GM23338 (cell line): ENCODE data around the gene MIER1. TPM values are rescaled to one million over a fixed set of nuclear protein-coding genes. Genes with fewer than 3 reads are reported as not detected.

Experiments
- ATAC-seq: fragments of 200-7000 bp; cut with Tn5 transposase; 3 replicates; pipeline ENCODE4 v1.9.1; 2020
- DNase-seq: peaks from one replicate; pipeline ENCODE4 v3.0.0-alpha.2; 2015; ENCODE audit warnings: low spot score
- H2AFZ ChIP-seq: fragments of 200-600 bp; sonication (generic); 2 replicates; pipeline ENCODE4 v1.8.0; 2016; ENCODE audit warnings: antibody characterized with exemption, mild to moderate bottlenecking, moderate library complexity
- H3F3A ChIP-seq: fragments of 200-600 bp; sonication (generic); replicated peaks from 2 replicates; pipeline ENCODE4 v1.8.0; 2017; ENCODE audit warnings: antibody characterized with exemption, mixed run types, low read depth
- H3K27ac ChIP-seq: fragments of 200-600 bp; sonication (generic); 2 replicates; pipeline ENCODE4 v1.6.1; 2016; ENCODE audit warnings: low read depth
- H3K27me3 ChIP-seq: fragments of 200-600 bp; sonication (generic); 2 replicates; pipeline ENCODE4 v1.8.0; 2016; ENCODE audit warnings: mild to moderate bottlenecking, mixed run types, moderate library complexity; ENCODE audit not compliant: insufficient read depth
- H3K36me3 ChIP-seq: fragments of 200-600 bp; sonication (generic); 2 replicates; pipeline ENCODE4 v1.8.0; 2016; ENCODE audit warnings: mild to moderate bottlenecking; ENCODE audit not compliant: insufficient read depth
- H3K4me1 ChIP-seq: fragments of 200-600 bp; sonication (generic); 2 replicates; pipeline ENCODE4 v1.8.0; 2016; ENCODE audit warnings: mild to moderate bottlenecking, moderate library complexity; ENCODE audit not compliant: insufficient read depth
- H3K4me2 ChIP-seq: fragments of 200-600 bp; sonication (generic); 2 replicates; pipeline ENCODE4 v1.7.1; 2017; ENCODE audit warnings: mixed run types
- H3K4me3 ChIP-seq: fragments of 200-600 bp; sonication (generic); 2 replicates; pipeline ENCODE4 v1.6.1; 2016; ENCODE audit warnings: mixed run types
- H3K79me2 ChIP-seq: fragments of 200-600 bp; sonication (generic); replicated peaks from 2 replicates; pipeline ENCODE4 v1.8.0; 2017; ENCODE audit warnings: mild to moderate bottlenecking; ENCODE audit not compliant: insufficient read depth
- H3K9me2 ChIP-seq: fragments of 200-600 bp; sonication (generic); 2 replicates; pipeline ENCODE4 v1.8.0; 2017; ENCODE audit not compliant: insufficient read depth
- H4K20me1 ChIP-seq: fragments of 200-600 bp; sonication (generic); replicated peaks from 2 replicates; pipeline ENCODE4 v1.8.0; 2017; ENCODE audit warnings: mild to moderate bottlenecking; ENCODE audit not compliant: insufficient read depth
- H3K27ac Mint-ChIP-seq: 2 replicates; pipeline ENCODE4 v1.8.0; 2020; ENCODE audit warnings: inconsistent platforms, mild to moderate bottlenecking, moderate library complexity, mixed read lengths
- H3K27me3 Mint-ChIP-seq: 3 replicates; pipeline ENCODE4 v1.8.0; 2022; ENCODE audit warnings: low read depth, mild to moderate bottlenecking, moderate library complexity, mixed read lengths, inconsistent platforms; ENCODE audit not compliant: insufficient read depth, poor library complexity
- H3K36me3 Mint-ChIP-seq: 3 replicates; pipeline ENCODE4 v1.8.0; 2021; ENCODE audit warnings: low read depth, mild to moderate bottlenecking, inconsistent platforms, moderate library complexity, mixed read lengths
- H3K4me1 Mint-ChIP-seq: 3 replicates; pipeline ENCODE4 v1.8.0; 2020; ENCODE audit warnings: mild to moderate bottlenecking, inconsistent platforms, mixed read lengths
- H3K4me3 Mint-ChIP-seq: 3 replicates; pipeline ENCODE4 v1.8.0; 2021; ENCODE audit warnings: moderate library complexity, mild to moderate bottlenecking, inconsistent platforms, mixed read lengths
- H3K9me3 Mint-ChIP-seq: 3 replicates; pipeline ENCODE4 v1.8.0; 2020; ENCODE audit warnings: moderate library complexity, mild to moderate bottlenecking, inconsistent platforms, mixed read lengths
- CREB1 ChIP-seq: fragments of 250-450 bp; sonication (Bioruptor Pico); IDR thresholded peaks from 2 replicates; pipeline ENCODE4 v1.5.0; 2020; ENCODE audit warnings: low read depth, mild to moderate bottlenecking, moderate library complexity
- CTCF ChIP-seq, 2 experiments: fragments of 200-600 bp in 1 of 2; sonication (generic) in 1 of 2; conservative IDR thresholded peaks; 2 replicates each; pipeline versions ENCODE4 v1.5.1 to v1.6.1; 2016 to 2017; ENCODE audit warnings: antibody characterized with exemption in 2 of 2, low read depth in 2 of 2, mild to moderate bottlenecking in 2 of 2, moderate library complexity in 1 of 2
- ETS1 ChIP-seq: IDR thresholded peaks from 2 replicates; pipeline ENCODE4 v1.6.1; 2016; ENCODE audit warnings: antibody characterized with exemption
- EZH2 ChIP-seq: fragments of 200-600 bp; sonication (generic); IDR thresholded peaks from one replicate; pipeline ENCODE4 v1.8.0; 2017; ENCODE audit warnings: antibody characterized with exemption, mild to moderate bottlenecking, low read depth; ENCODE audit not compliant: unreplicated experiment
- EZH2phosphoT487 ChIP-seq: fragments of 200-600 bp; sonication (generic); IDR thresholded peaks from one replicate; pipeline ENCODE4 v1.8.1; 2018; ENCODE audit warnings: antibody characterized with exemption; ENCODE audit not compliant: unreplicated experiment
- JUNB ChIP-seq: IDR thresholded peaks from one replicate; pipeline ENCODE4 v1.6.1; 2016; ENCODE audit warnings: antibody characterized with exemption; ENCODE audit not compliant: unreplicated experiment
- POLR2AphosphoS5 ChIP-seq: IDR thresholded peaks from 2 replicates; pipeline ENCODE4 v1.6.1; 2016; ENCODE audit warnings: antibody characterized with exemption, low read depth
- REST ChIP-seq: IDR thresholded peaks from one replicate; pipeline ENCODE4 v1.6.1; 2018; ENCODE audit warnings: antibody characterized with exemption; ENCODE audit not compliant: unreplicated experiment
- STAT1 ChIP-seq: IDR thresholded peaks from one replicate; pipeline ENCODE4 v1.6.1; 2016; ENCODE audit warnings: antibody characterized with exemption; ENCODE audit not compliant: unreplicated experiment
- ZNF114 ChIP-seq: fragments of 250-450 bp; sonication (Bioruptor Pico); IDR thresholded peaks from 2 replicates; pipeline ENCODE4 v1.5.0; 2020; ENCODE audit warnings: mild to moderate bottlenecking, moderate library complexity
- ZNF331 ChIP-seq: fragments of 250-450 bp; sonication (Bioruptor Pico); IDR thresholded peaks from 2 replicates; pipeline ENCODE4 v1.5.0; 2020; ENCODE audit warnings: low read depth, mild to moderate bottlenecking, moderate library complexity
- polyA plus RNA-seq: library from polyadenylated mRNA; unstranded; fragments of >200 nt; fragmentation: Nextera tagmentation; extraction: Ambion mirVana; gene quantifications from 2 replicates; pipeline ENCODE4 v1.2.1, GENCODE V29; 2016
- total RNA-seq: library from RNA; depleted of rRNA; stranded (reverse); fragments of >200 nt; shearing (Covaris generic); gene quantifications from 2 replicates; pipeline ENCODE4 v1.2.3, GENCODE V29; 2014

MIER1 gene
- total and polyA plus RNA-seq, 2 experiments from 2014 or later: 38.2 to 72.8 TPM

GRCh38 chr1:67020765-67021164 is 96.0 kb downstream of the MIER1 start:
- Histone ChIP-seq H3K27me3 (peaks cover 39% of the 10 kb centered on the region), H3K9me2 (no peaks in the 10 kb centered on the region), H3K4me1 (peaks cover 15% of the 10 kb centered on the region), H3K4me3 (no peak overlapping the region), H4K20me1 (peaks cover 5% of the 10 kb centered on the region; the same call in 1 of the 2 replicates), H3F3A (no peaks in the 10 kb centered on the region), H3K27ac (no peak overlapping the region), H3K79me2 (no peaks in the 10 kb centered on the region), H2AFZ (no peak overlapping the region), H3K4me2 (no peak overlapping the region), H3K36me3 (no peaks in the 10 kb centered on the region)
- H3K27me3 Mint-ChIP-seq: peaks cover 7% of the 10 kb centered on the region
- DNase-seq: no peak
- H3K36me3 Mint-ChIP-seq: no peaks in the 10 kb centered on the region
- no peak overlapping the region for H3K4me3 Mint-ChIP-seq
- TF ChIP-seq ZNF331 (CRISPR knock-in tag) (no peak), EZH2phosphoT487 (no peak), ETS1 (no peak)
- ATAC-seq: no peak
- no peak overlapping the region for H3K27ac Mint-ChIP-seq
- H3K4me1 Mint-ChIP-seq: peaks cover 26% of the 10 kb centered on the region
- no peaks in the 10 kb centered on the region for H3K9me3 Mint-ChIP-seq

GRCh38 chr1:67029472-67029871 is 104.7 kb downstream of the MIER1 start:
- H3K79me2 ChIP-seq: no peaks in the 10 kb centered on the region
- no peaks in the 10 kb centered on the region for H3K27me3 ChIP-seq
- H3K4me2 ChIP-seq: no peak overlapping the region
- no peaks in the 10 kb centered on the region for H3K9me2 ChIP-seq
- no peaks in the 10 kb centered on the region for H3K4me1 Mint-ChIP-seq
- H3F3A ChIP-seq: no peaks in the 10 kb centered on the region
- H3K27me3 Mint-ChIP-seq: peaks cover 2% of the 10 kb centered on the region
- H3K27ac Mint-ChIP-seq: no peak overlapping the region
- H3K36me3 Mint-ChIP-seq: no peaks in the 10 kb centered on the region
- TF ChIP-seq EZH2phosphoT487: no peak
- no peak for TF ChIP-seq POLR2AphosphoS5
- no peak for TF ChIP-seq STAT1
- TF ChIP-seq ETS1: no peak
- TF ChIP-seq CREB1 (CRISPR knock-in tag): no peak
- TF ChIP-seq ZNF331 (CRISPR knock-in tag): no peak
- no peak for TF ChIP-seq EZH2
- no peak for TF ChIP-seq ZNF114 (CRISPR knock-in tag)
- no peak for TF ChIP-seq CTCF (conservative IDR thresholded peaks at IDR 0.05; ENCODE audit: low read depth in 2 of 2)
- no peak for TF ChIP-seq REST
- no peak for TF ChIP-seq JUNB
- H3K36me3 ChIP-seq: no peaks in the 10 kb centered on the region
- no peaks in the 10 kb centered on the region; the same call in 2 of the 3 replicates for H3K9me3 Mint-ChIP-seq
- no peak overlapping the region for H2AFZ ChIP-seq
- ATAC-seq: no peak
- H4K20me1 ChIP-seq: no peaks in the 10 kb centered on the region
- no peaks in the 10 kb centered on the region for H3K4me1 ChIP-seq
- no peak overlapping the region for H3K27ac ChIP-seq
- no peak overlapping the region for H3K4me3 Mint-ChIP-seq
- H3K4me3 ChIP-seq: no peak overlapping the region
- DNase-seq: no peak
